ENCODE data around the gene RHD.
"Not testable (repeated sequence)": the region's sequence is repeated elsewhere in the genome, so short reads cannot be mapped to it uniquely, and the experiment has no call there.

Gene RHD

GRCh38 chr1:25272238-25272637, at the start of gene RHD:
Gene RHD, plus strand, starts transcription at chr1:25272509. Its CDS starts 39 bp downstream, at chr1:25272548.
- not testable (repeated sequence) for DNase-seq (ENCODE audit: low spot score)

GRCh38 chr1:25222606-25223005, 49.7 kb upstream of the RHD start:
- no peak for DNase-seq (ENCODE audit: low spot score)

GRCh38 chr1:25223471-25223870, 48.8 kb upstream of the RHD start:
- no peak for DNase-seq (ENCODE audit: low spot score)

- peak; percentile 92 for DNase-seq (ENCODE audit: low spot score)
These were observed 40.1 kb upstream of the RHD start, which contains the start of gene SYF2 for GRCh38 chr1:25232027-25232865. Gene SYF2, minus strand, starts transcription at chr1:25232502. Its CDS starts 35 bp downstream, at chr1:25232467.

- DNase-seq (ENCODE audit: low spot score): peak; percentile 70
These were observed 39.2 kb upstream of the RHD start for GRCh38 chr1:25232866-25233784.

- DNase-seq (ENCODE audit: low spot score): not testable (repeated sequence)
These were observed 36.9 kb upstream of the RHD start for GRCh38 chr1:25235411-25235810.

- not testable (repeated sequence) for DNase-seq (ENCODE audit: low spot score)
These were observed 36.0 kb upstream of the RHD start for GRCh38 chr1:25236261-25236660.

- no peak for DNase-seq (ENCODE audit: low spot score)
These were observed 34.3 kb upstream of the RHD start for GRCh38 chr1:25238046-25238445.

GRCh38 chr1:25239681-25240541, 32.4 kb upstream of the RHD start:
- DNase-seq (ENCODE audit: low spot score): peak; percentile 94

- DNase-seq (ENCODE audit: low spot score): no peak
These were observed 28.4 kb upstream of the RHD start for GRCh38 chr1:25243907-25244306.

- no peak for DNase-seq (ENCODE audit: low spot score)
These were observed 26.9 kb upstream of the RHD start for GRCh38 chr1:25245393-25245792.

- DNase-seq (ENCODE audit: low spot score): no peak
These were observed 26.3 kb upstream of the RHD start for GRCh38 chr1:25245809-25246599.

- DNase-seq (ENCODE audit: low spot score): peak; percentile 69
These were observed 25.7 kb upstream of the RHD start for GRCh38 chr1:25246600-25247023.

- peak; percentile 99 for DNase-seq (ENCODE audit: low spot score)
These were observed 25.1 kb upstream of the RHD start, which contains the start of gene RSRP1 for GRCh38 chr1:25247024-25247828. Gene RSRP1, minus strand, starts transcription at chr1:25247454. Its CDS starts 491 bp downstream, at chr1:25246963.

GRCh38 chr1:25247829-25248754, 24.2 kb upstream of the RHD start:
- DNase-seq (ENCODE audit: low spot score): no peak

- no peak for DNase-seq (ENCODE audit: low spot score)
These were observed 18.4 kb upstream of the RHD start for GRCh38 chr1:25253911-25254310.

- DNase-seq (ENCODE audit: low spot score): no peak
These were observed 16.4 kb upstream of the RHD start for GRCh38 chr1:25255706-25256577.

- DNase-seq (ENCODE audit: low spot score): no peak
These were observed 15.7 kb upstream of the RHD start for GRCh38 chr1:25256578-25256965.

Data from left forelimb (tissue), 1 donor.